ENCODE measurements around the gene SLC9A8.
"Not testable (repeated sequence)": the region's sequence is repeated elsewhere in the genome, so short reads cannot be mapped to it uniquely, and the experiment has no call there.

The SLC9A8 gene

GRCh38 chr20:49796600-49797343 lies 15.9 kb upstream of the SLC9A8 start:
- DNase-seq (ENCODE audit: low read depth): no peak
- TF ChIP-seq CTCF (IDR thresholded peaks at IDR 0.05; ENCODE audit: control insufficient read depth, extremely low read depth, insufficient read depth): no peak
- no peak overlapping the region for H3K4me3 ChIP-seq (ENCODE audit: low read depth, low read length)

- no peak for TF ChIP-seq CTCF (IDR thresholded peaks at IDR 0.05; ENCODE audit: control insufficient read depth, extremely low read depth, insufficient read depth)
- no peak for DNase-seq (ENCODE audit: low read depth)
These were observed 15.3 kb upstream of the SLC9A8 start for GRCh38 chr20:49797344-49797615.

GRCh38 chr20:49798718-49799117 lies 13.9 kb upstream of the SLC9A8 start:
- H3K4me3 ChIP-seq (ENCODE audit: low read depth, low read length): no peak overlapping the region
- TF ChIP-seq CTCF (IDR thresholded peaks at IDR 0.05; ENCODE audit: control insufficient read depth, extremely low read depth, insufficient read depth): no peak
- no peak for DNase-seq (ENCODE audit: low read depth)

More at GRCh38 chr20:49797344-49797615, 15.3 kb upstream of the SLC9A8 start:
- no peak overlapping the region for H3K4me3 ChIP-seq (ENCODE audit: low read depth, low read length)

GRCh38 chr20:49799698-49800097 lies 12.9 kb upstream of the SLC9A8 start:
- TF ChIP-seq CTCF (IDR thresholded peaks at IDR 0.05; ENCODE audit: control insufficient read depth, extremely low read depth, insufficient read depth): no peak
- no peak overlapping the region for H3K4me3 ChIP-seq (ENCODE audit: low read depth, low read length)
- DNase-seq (ENCODE audit: low read depth): no peak

GRCh38 chr20:49803418-49803817 lies 9.2 kb upstream of the SLC9A8 start:
- DNase-seq (ENCODE audit: low read depth): no peak
- TF ChIP-seq CTCF (IDR thresholded peaks at IDR 0.05; ENCODE audit: control insufficient read depth, extremely low read depth, insufficient read depth): no peak
- no peak overlapping the region for H3K4me3 ChIP-seq (ENCODE audit: low read depth, low read length)

GRCh38 chr20:49804364-49804763 lies 8.3 kb upstream of the SLC9A8 start:
- DNase-seq (ENCODE audit: low read depth): no peak
- no peak overlapping the region for H3K4me3 ChIP-seq (ENCODE audit: low read depth, low read length)
- no peak for TF ChIP-seq CTCF (IDR thresholded peaks at IDR 0.05; ENCODE audit: control insufficient read depth, extremely low read depth, insufficient read depth)

- DNase-seq (ENCODE audit: low read depth); H3K4me3 ChIP-seq (ENCODE audit: low read depth, low read length): not testable (repeated sequence)
These were observed 7.3 kb upstream of the SLC9A8 start for GRCh38 chr20:49805224-49805876.

All from LNCaP clone FGC (cell line).